AG08395 (cell line): ENCODE results near the gene BABAM2.

Experiments
- DNase-seq: peaks from one replicate; pipeline ENCODE4 v3.0.0; 2012; ENCODE audit warnings: mixed read lengths, low spot score

The BABAM2 gene

GRCh38 chr2:28129955-28130695, 239.6 kb downstream of the BABAM2 start:
- peak; percentile 43 for DNase-seq

GRCh38 chr2:28133778-28134177, 243.2 kb downstream of the BABAM2 start:
- DNase-seq = no peak

- DNase-seq = no peak
Observed at GRCh38 chr2:28134262-28134812, 243.8 kb downstream of the BABAM2 start.

DNA sequence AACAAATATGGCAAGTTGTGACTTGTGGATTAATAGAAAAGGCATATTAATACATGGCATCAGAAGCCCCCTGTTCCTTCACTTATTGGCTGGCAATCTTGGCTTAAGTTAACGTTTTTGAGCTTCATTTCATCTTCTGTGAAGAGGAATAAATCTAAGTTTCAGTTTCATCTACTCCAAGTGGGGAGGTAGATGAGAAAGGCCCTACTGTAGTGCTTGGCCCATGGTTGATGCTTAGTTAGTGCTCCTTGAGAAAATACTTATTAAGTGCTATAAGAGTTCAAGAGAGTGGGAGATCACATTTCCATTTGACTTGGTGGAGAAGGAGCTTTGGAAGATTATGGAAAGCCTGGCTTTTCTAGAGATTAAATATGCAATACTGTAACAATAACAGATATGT, 244.3 kb downstream of the BABAM2 start:
- DNase-seq = no peak

- no peak for DNase-seq
Observed at GRCh38 chr2:28135324-28135723, 244.8 kb downstream of the BABAM2 start.

DNA sequence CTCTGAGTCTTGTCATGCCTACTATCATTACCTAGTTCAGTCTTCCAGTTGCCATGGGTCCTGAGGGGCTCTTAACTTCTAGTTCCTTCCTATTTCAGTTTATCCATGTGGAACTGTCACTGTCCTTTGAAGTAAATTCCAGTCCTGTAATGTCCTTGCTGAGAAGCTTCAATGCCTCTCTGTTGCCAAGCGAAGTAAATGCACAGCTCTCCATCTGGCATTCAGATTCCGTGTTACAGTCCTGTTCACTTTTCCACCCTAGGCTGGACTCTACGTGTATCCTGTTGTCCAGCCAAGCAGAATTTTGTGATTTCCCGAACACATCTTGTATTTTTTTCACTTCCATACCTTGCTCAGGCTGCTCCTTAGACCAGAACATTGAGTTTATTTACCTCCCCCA, 245.3 kb downstream of the BABAM2 start:
- no peak for DNase-seq

DNA sequence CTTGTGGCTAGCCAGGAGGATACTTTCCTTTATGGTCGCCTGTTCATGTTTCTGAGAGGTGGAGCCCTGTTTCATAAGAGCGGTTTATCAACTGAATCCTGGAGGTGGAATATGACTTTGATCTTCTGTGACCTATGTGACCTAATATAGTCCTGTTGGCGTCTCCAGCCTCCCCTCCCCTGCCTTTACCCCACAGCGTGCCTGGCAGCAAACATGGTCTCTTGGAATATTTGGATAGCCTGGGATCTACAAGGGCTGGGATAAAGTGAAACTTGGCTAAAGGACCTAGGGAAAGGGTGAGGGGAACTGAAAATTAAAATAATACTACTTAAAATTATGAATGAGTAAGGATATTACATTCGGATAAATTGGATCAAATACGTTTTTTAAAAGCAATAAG, 246.0 kb downstream of the BABAM2 start:
- DNase-seq = no peak

GRCh38 chr2:28137221-28137620, 246.7 kb downstream of the BABAM2 start:
- peak; percentile 74 for DNase-seq

DNA sequence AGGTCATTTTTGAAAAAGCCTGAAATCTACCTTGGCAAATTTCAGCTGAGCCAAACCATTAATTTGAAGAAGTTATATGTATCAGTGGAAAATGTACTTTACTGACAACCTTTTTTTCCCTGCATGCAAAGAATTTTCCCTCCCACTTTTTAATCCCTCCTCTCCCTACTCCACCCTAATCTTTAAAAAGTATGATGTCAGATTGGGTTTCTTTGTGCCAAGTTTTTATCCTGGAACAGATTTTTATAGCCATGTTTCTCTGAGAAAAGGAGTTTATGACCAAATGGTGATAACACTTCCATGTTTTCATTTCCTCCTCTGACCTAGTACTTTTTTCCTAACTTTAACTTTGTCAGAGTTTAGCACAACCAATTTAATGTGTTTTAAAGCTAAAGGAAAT, 251.9 kb downstream of the BABAM2 start:
- peak; percentile 17 for DNase-seq

- DNase-seq = no peak
Observed at GRCh38 chr2:28148000-28148399, 257.5 kb downstream of the BABAM2 start.

DNA sequence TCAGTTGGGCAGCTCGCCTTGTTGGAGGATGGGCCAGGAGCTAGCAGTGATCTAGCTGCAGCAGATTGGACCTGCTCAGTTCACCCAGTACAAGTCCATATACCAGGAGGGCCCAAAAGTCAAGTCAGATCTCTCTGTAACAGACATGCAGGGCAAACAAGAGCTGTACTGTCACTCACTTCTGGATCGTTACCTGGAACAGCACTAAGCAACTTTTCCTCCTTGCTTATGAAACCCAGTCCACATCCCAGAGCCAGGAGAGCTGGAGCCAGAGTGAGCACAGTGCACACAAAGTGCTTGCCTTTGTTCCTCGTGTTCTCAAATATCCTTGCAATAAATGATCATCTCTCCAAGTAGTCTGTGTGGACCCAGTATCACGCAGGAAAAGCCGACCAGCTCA, 258.0 kb downstream of the BABAM2 start:
- no peak for DNase-seq

- no peak for DNase-seq
Observed at GRCh38 chr2:28150236-28150915, 259.8 kb downstream of the BABAM2 start.

DNA sequence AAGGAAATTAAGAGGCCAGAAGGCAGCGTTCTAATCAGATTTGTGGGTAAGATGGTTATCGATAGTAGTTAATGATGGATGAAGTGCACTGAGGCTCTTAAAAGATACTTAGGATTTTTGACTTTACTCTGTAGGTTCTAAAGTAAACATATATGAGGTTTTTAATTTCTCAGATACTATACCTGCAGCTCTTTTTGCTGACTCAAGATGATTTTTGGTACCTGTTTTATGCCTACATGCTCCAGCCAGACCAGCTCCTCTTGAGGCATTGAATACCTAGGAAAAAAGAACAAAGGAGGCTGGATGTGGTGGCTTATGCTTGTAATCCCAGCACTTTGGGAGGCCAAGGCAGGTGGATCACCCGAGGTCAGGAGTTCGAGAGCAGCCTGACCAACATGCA, 260.5 kb downstream of the BABAM2 start:
- DNase-seq = no peak

- no peak for DNase-seq
Observed at GRCh38 chr2:28152585-28153280, 262.2 kb downstream of the BABAM2 start.

DNA sequence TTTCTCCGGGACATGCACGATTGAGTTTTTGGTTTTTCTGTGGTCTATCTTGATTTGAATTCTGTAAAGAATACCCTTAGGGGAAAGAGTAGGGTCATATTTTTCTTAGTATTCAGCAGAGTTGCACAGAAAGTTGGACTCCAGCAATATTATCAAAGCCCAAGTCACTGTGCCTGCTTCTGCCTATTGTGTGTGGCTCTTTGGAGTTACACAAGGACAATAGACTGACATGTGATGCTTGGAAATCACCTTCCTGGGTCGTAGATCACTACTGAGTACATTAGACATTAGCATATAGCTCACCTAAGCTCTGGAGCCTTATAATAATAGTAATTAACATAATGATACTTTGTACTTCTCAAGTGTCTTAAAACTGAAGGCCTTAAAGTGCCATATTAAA, 263.3 kb downstream of the BABAM2 start:
- DNase-seq = no peak

GRCh38 chr2:28155086-28155485, 264.6 kb downstream of the BABAM2 start:
- DNase-seq = no peak

DNA sequence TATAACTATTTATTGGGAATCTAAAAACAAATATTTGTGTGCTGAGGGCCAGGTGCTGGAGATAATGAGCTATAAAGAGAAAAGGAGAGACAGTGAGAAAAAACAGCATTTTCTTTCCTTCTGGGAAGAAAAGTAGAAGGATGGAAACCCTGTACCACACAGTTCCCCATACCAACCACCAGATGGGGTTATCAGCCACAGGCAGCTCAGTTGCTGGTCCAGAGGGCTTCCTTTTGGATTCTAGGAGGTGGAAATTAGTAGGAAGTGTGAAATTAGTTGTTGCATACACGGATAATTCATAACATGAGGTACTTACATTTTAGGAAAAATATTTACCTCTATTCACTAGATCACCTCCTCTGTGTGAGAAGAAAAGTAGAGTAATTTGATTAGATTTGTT, 265.1 kb downstream of the BABAM2 start:
- no peak for DNase-seq

GRCh38 chr2:28158791-28159190, 268.3 kb downstream of the BABAM2 start:
- no peak for DNase-seq

DNA sequence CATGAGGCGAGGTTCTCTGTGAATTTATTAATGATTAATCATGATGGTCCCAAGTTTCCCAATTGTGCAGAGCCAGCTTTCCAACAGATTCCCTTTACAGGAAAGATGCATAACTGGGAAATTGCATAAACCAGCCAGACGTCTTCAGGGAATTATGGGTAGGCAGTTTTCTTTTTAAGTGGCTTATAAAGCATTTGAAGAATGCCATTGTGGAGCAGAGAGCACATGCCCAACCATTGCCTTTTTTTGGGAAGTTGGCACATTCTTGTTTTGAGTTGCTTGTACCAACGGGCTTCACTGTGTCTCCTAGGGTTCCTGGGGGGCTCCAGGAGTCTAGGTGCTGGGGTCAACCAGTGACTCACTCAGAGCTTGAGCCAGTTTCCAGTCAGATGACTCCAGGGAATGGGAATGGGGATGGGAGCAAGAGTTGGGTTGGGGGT, 270.5 kb downstream of the BABAM2 start:
- peak; percentile 75 for DNase-seq

DNA sequence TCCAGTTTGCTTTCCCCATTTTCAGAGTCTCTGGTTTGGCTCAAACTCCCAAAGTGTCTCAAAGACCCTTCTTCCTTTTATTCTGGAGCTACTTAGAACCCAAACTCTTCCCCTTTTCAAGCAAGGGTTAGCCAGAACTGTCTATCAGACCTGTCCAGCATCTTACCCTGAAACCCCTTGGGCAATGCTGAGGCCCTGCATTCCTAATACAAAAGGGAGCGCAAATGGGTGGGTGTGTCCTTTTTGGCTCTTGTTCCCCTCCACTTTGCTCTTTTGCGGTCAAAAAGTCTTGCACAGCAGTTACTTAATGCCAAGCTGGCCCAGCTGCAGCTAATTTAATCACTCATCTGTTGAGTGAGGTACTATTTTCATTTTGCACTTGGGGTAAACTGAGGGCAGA, 270.9 kb downstream of the BABAM2 start:
- DNase-seq = peak; percentile 66

- DNase-seq = no peak
Observed at GRCh38 chr2:28162564-28162963, 272.0 kb downstream of the BABAM2 start.

DNA sequence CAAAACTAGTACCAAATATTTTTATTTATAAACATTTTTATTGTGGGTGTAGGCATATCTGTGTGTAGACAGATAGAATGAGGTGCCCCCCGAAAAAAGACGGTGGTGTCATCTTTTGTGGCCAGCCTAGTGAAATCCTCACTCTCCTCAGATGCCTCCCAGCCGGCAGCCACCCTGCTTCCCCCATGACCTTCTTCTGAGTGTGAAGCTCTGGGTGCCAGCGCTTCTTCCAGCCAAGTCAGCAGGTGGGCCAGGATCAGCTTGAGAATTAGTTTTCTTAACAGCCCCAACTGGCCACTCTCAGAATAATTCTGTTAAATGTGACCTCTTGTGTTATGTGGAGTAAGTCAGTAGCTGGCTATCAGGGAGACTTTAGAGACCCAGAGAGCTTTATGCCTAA, 272.5 kb downstream of the BABAM2 start:
- no peak for DNase-seq
